ENCODE measurements around the gene TNFRSF14. TPM values are rescaled to one million over a fixed set of nuclear protein-coding genes. Genes with fewer than 3 reads are reported as not detected.

TNFRSF14 gene
- total RNA-seq, 3 donors from 2014 or later: 55.8 to 75.8 (median 67.8) TPM

GRCh38 chr1:2606396-2606880 lies 50.3 kb downstream of the TNFRSF14 start:
- no peak for TF ChIP-seq POLR2A (IDR thresholded peaks at IDR 0.05)
- TF ChIP-seq, protein P1, sequence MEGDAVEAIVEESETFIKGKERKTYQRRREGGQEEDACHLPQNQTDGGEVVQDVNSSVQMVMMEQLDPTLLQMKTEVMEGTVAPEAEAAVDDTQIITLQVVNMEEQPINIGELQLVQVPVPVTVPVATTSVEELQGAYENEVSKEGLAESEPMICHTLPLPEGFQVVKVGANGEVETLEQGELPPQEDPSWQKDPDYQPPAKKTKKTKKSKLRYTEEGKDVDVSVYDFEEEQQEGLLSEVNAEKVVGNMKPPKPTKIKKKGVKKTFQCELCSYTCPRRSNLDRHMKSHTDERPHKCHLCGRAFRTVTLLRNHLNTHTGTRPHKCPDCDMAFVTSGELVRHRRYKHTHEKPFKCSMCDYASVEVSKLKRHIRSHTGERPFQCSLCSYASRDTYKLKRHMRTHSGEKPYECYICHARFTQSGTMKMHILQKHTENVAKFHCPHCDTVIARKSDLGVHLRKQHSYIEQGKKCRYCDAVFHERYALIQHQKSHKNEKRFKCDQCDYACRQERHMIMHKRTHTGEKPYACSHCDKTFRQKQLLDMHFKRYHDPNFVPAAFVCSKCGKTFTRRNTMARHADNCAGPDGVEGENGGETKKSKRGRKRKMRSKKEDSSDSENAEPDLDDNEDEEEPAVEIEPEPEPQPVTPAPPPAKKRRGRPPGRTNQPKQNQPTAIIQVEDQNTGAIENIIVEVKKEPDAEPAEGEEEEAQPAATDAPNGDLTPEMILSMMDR (IDR thresholded peaks at IDR 0.05): no peak
- Histone ChIP-seq H3K4me1 (no peaks in the 10 kb centered on the region), H3K27me3 (peaks cover under 1 to 27% of the 10 kb centered on the region in 2 donors), H3K4me3 (no peak overlapping the region), H3K27ac (no peak overlapping the region), H3K36me3 (no peaks in the 10 kb centered on the region), H3K9me3 (no peaks in the 10 kb centered on the region)
- intact Hi-C loops (cut with DNase I; ENCODE audit: low total_unique reads): loop anchor here (10.0 kb wide), 1 partner anchor 552 kb away; the partner anchor contains the start of gene PRKCZ
- DNase-seq (ENCODE audit: low spot score in 2 of 2): no peak

- Histone ChIP-seq H3K27me3 (peaks cover 4 to 28% of the 10 kb centered on the region in 2 donors), H3K9me3 (peaks cover 0 to 2% of the 10 kb centered on the region in 2 donors), H3K4me3 (no peak overlapping the region), H3K4me1 (no peaks in the 10 kb centered on the region), H3K36me3 (no peaks in the 10 kb centered on the region), H3K27ac (no peak overlapping the region)
- peak in 1 of 2 donors; percentile 48 for DNase-seq (ENCODE audit: low spot score in 2 of 2)
- intact Hi-C loops (cut with DNase I; ENCODE audit: low total_unique reads): loop anchor here (10.0 kb wide), 1 partner anchor 552 kb away; the partner anchor contains the start of gene PRKCZ
- no peak for TF ChIP-seq POLR2AphosphoS5 (IDR thresholded peaks at IDR 0.05)
- TF ChIP-seq, protein P1 (IDR thresholded peaks at IDR 0.05): no peak
- TF ChIP-seq POLR2A (IDR thresholded peaks at IDR 0.05): no peak
Measured at GRCh38 chr1:2606881-2607621, 50.9 kb downstream of the TNFRSF14 start.

DNA sequence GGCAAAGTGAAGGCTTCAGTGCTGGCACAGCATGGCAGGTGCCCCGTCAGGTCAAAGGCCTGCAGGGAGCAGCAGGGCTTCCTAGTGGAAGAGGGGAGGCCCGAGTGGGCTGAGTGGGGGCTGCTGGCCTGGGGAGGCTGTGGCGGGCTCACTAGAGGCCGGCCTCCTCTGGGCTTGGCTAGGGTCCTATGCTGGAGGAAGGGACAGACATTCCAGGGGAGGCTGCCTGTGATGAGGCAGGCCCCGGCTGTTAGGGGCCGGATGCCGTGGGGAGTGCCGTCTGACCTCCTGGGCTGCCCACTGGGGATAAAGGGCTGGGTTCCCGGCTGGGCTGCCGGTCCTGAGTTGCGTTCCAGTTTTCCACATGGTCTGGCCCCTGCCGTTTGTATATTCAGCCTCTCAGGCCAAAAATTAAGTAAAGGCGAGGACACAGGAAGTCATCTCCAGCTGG lies 51.5 kb downstream of the TNFRSF14 start:
- H3K4me1 ChIP-seq: no peaks in the 10 kb centered on the region
- peaks cover 4 to 28% of the 10 kb centered on the region in 2 donors for H3K27me3 ChIP-seq
- no peak overlapping the region for H3K4me3 ChIP-seq
- no peak overlapping the region for H3K27ac ChIP-seq
- H3K9me3 ChIP-seq: peaks cover 0 to 5% of the 10 kb centered on the region in 2 donors
- intact Hi-C loops (cut with DNase I; ENCODE audit: low total_unique reads): loop anchor here (10.0 kb wide), 1 partner anchor 553 kb away; the partner anchor contains the start of gene PRKCZ
- DNase-seq (ENCODE audit: low spot score in 2 of 2): peak in 1 of 2 donors; percentile 47
- TF ChIP-seq POLR2AphosphoS5 (IDR thresholded peaks at IDR 0.05) (no peak), POLR2A (IDR thresholded peaks at IDR 0.05) (no peak)
- TF ChIP-seq, protein P1 (IDR thresholded peaks at IDR 0.05): no peak
- H3K36me3 ChIP-seq: no peaks in the 10 kb centered on the region

- DNase-seq (ENCODE audit: low spot score in 2 of 2): no peak
- Histone ChIP-seq H3K27ac (no peak overlapping the region), H3K36me3 (no peaks in the 10 kb centered on the region), H3K4me1 (no peaks in the 10 kb centered on the region), H3K27me3 (peaks cover 4 to 16% of the 10 kb centered on the region in 2 donors), H3K9me3 (peaks cover 11 to 20% of the 10 kb centered on the region in 2 donors), H3K4me3 (no peak overlapping the region)
- intact Hi-C loops (cut with DNase I; ENCODE audit: low total_unique reads): loop anchor here (10.0 kb wide), 1 partner anchor 555 kb away; the partner anchor contains the start of gene PRKCZ
- TF ChIP-seq, protein P1 (IDR thresholded peaks at IDR 0.05): no peak
- TF ChIP-seq POLR2A (IDR thresholded peaks at IDR 0.05): no peak
- TF ChIP-seq POLR2AphosphoS5 (IDR thresholded peaks at IDR 0.05): no peak
Measured at GRCh38 chr1:2609319-2610035, 53.3 kb downstream of the TNFRSF14 start.

Measured in breast epithelium (tissue), 4 donors.